ENCODE results near the gene SEC24C.

SEC24C gene

DNA sequence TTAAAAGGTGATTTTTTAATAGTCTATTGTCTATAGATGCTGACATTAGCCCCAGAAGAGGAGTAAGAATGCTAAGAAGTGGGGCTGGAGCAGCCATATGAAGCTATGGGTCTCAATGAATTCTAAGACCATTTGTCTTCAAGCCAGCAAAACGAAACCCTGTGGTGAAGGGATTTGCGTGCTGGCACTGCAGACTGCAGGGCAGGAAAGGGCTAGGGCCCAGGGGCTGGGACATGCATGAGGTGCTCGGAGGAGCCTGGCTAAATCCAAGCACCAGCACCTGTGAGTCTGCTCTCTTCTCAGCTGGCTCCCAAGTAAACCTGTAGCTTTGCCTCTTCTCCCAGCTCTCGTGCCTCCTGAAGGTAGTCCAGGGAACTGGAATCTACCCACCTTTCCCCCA is 68.5 kb downstream of the SEC24C start:
- no peak for DNase-seq (ENCODE audit: low spot score)

DNA sequence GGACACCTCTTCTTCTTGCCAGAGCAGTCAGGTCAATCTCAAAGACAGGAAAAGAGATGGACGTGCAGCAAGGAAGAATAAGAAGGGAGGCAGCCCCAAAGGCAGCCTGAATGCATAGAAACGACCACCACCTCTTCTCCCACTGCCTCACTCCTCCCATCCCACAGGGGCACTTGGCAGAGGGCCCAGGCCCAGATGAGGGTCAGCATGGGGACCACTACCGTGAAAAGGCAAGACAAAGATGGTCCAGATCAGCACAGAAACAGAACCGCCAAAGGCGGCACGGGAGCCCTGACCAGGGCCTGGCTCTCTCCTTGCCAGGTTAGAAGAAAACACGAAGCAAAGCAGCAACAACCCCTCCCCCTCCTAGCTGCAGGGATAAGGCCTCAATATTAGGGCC is 69.2 kb downstream of the SEC24C start:
- DNase-seq (ENCODE audit: low spot score) = no peak

GRCh38 chr10:73814276-73814895 is 70.2 kb downstream of the SEC24C start:
- no peak for DNase-seq (ENCODE audit: low spot score)

DNA sequence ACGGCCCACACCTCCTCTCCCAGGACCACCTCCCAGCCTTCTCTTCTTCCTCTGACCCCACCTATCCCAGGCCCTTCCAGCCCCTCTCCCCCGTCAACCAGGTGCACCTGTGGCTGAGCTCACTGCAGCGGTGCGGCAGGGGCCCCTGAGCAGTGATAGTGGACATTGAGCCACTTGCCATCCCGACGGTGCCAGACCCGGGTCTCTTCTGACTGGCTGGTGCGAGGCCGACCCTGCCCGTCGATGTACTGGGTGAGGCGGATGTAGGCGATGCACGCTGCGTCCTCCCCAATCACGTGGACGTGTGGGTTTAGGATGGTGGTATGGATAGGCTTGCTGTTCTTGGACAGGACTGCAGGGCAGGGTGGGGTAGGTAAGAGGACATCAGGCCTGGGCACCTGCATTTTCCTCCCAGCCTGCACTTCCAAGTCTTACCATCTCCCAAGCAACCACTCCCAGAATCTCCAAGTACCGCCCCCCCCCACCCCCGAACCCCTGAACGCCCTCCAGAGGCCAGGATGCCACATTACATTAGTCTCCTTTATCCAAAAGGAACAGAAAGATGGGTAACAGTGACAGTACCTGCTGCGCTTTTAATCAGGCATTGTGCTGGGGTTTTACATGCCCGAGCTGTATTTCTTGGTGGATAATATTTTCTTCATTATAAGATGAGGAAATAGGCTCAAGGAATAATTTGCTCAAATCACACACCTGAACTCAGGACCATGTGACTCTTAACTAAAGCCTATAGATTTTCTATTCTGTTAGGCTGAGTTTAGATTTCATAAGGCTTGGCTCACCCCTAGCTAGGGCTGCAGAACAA is 70.9 kb downstream of the SEC24C start:
- no peak for DNase-seq (ENCODE audit: low spot score)

DNA sequence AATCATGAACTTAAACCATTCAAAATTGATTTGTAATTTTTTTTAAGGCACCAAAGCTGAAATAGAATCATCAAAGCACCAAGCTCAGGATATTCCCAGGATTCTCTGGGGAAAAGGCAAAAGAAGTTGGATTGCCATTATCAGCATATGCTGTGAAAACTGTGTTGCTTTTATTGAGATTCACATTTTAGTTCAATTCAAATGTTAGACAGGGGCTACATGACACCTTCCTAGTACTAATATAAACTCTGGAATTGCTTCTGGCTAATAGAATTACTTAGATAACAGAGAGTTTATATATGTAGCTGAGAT is 71.5 kb downstream of the SEC24C start:
- no peak for DNase-seq (ENCODE audit: low spot score)

DNA sequence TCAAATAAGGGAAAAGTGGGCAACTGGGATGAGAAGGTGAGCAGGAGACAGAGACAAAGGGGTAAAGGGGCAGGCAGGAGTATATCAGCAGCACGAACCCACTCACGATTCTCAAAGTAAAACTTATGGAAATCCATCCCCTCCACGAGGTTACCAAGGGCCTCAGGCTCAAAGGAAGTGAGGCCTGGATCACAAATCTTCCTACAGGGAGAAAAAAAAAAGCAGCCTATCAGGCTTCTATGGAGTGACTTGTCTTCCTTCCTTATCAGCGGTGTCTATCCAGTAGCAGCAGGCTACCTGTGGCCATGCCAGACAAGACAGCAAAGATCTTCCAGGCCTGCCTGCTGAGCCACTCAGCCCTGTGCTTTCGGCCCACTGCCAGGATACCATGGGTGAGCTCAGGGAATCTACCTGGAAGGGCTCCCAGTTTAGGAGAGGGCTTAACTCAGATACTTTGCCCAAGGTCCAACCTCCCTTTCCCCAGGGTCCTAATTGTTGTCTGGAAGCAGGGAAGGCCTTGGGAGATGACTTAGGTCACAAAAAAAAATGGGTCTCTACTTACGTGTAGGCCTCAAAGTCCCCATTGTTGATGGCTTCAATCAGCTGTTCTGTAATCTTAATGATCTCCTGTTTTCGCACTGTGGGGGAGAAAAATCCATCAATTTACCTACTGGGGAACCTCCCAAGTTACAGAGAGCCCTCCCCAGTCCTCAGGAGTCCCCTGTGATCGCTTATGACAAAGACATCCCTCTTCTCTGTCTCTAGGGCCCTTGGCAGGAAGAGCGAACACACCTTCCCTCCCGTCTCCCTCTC is 73.0 kb downstream of the SEC24C start:
- DNase-seq (ENCODE audit: low spot score) = no peak

DNA sequence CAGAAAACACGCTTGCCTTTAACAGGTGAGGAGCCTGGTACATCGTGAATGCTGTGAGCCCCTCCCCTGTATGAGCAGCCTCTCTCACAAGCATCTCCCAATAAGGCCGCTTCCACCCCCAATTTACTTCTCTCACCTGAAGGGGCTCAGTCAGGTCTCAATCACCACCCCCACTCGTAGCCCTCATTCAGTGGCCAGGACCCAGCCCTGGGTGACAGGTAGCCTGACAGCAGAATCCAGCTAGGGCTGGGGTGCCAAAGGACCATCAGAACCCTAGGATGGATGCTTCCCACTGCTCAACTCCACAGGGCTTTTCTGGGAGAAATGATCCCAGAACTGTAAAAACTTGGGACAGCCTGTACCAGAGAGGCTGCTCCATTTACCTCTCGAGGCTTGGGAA is 73.7 kb downstream of the SEC24C start:
- no peak for DNase-seq (ENCODE audit: low spot score)

- DNase-seq (ENCODE audit: low spot score) = no peak
Observed at GRCh38 chr10:73818402-73818801, 74.2 kb downstream of the SEC24C start.

DNA sequence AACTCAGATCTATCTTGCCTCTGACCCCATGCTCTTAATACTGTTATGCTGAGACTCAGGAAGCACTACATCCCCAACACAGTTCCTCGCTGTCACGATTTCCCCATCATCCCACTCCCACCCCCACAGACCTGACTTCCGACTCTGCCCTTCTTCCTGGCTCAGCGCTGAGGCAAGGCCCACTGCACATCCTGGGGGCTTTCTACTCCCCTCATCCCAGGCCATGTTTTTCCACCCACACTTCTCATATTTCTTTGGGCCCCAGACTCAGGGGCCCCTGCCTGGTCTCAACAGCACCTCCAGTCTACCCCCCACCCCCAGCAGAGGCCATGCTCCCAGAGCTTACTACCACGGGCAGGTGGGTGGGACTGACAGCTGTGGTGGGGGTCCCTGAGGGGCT is 74.9 kb downstream of the SEC24C start:
- no peak for DNase-seq (ENCODE audit: low spot score)

GRCh38 chr10:73819513-73820093 is 75.4 kb downstream of the SEC24C start:
- no peak for DNase-seq (ENCODE audit: low spot score)

All from kidney capillary endothelial cell (primary cell).